Measurements from ENCODE around the gene CDC42BPB.
A peak's percentile ranks its signal among the peaks of the same experiment; 100 is the strongest.

The CDC42BPB gene

DNA sequence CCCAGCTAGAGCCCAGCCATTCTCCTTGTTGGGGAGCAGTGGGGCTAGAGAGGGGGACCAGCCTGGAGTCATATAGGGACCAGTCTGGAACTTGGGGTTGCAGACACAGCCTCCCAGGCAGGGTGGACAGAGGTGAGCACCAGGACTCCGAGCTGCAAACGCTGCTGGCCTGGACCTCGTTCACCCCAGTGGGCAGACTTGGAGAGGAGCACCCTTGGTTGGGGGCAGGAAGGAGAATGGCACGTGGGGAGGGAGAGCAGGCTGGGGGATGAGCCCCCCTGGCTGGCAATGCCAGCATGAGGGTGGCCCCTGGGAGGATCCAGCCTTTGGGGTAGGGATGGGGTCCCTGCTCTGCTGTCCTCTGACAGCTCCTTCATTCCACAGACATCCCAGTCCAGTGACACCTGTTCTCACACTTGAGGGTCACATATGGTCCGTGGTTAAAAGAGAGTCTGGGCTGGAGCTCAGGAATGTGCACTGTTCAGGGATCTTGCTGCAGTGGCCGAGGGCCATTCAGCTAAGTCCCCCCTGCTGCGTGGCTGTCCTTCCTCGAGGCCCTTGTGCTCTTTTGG lies 29.5 kb upstream of the CDC42BPB start:
- TF ChIP-seq, protein P1, sequence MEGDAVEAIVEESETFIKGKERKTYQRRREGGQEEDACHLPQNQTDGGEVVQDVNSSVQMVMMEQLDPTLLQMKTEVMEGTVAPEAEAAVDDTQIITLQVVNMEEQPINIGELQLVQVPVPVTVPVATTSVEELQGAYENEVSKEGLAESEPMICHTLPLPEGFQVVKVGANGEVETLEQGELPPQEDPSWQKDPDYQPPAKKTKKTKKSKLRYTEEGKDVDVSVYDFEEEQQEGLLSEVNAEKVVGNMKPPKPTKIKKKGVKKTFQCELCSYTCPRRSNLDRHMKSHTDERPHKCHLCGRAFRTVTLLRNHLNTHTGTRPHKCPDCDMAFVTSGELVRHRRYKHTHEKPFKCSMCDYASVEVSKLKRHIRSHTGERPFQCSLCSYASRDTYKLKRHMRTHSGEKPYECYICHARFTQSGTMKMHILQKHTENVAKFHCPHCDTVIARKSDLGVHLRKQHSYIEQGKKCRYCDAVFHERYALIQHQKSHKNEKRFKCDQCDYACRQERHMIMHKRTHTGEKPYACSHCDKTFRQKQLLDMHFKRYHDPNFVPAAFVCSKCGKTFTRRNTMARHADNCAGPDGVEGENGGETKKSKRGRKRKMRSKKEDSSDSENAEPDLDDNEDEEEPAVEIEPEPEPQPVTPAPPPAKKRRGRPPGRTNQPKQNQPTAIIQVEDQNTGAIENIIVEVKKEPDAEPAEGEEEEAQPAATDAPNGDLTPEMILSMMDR (IDR thresholded peaks at IDR 0.05; ENCODE audit: low read depth, low read length) = no peak
- DNase-seq (ENCODE audit: low read depth in 2 of 2) = no peak
- no peak overlapping the region for H3K4me3 ChIP-seq (replicated peaks in 1 of 2; ENCODE audit: low read depth in 2 of 2, low read length in 2 of 2)

DNA sequence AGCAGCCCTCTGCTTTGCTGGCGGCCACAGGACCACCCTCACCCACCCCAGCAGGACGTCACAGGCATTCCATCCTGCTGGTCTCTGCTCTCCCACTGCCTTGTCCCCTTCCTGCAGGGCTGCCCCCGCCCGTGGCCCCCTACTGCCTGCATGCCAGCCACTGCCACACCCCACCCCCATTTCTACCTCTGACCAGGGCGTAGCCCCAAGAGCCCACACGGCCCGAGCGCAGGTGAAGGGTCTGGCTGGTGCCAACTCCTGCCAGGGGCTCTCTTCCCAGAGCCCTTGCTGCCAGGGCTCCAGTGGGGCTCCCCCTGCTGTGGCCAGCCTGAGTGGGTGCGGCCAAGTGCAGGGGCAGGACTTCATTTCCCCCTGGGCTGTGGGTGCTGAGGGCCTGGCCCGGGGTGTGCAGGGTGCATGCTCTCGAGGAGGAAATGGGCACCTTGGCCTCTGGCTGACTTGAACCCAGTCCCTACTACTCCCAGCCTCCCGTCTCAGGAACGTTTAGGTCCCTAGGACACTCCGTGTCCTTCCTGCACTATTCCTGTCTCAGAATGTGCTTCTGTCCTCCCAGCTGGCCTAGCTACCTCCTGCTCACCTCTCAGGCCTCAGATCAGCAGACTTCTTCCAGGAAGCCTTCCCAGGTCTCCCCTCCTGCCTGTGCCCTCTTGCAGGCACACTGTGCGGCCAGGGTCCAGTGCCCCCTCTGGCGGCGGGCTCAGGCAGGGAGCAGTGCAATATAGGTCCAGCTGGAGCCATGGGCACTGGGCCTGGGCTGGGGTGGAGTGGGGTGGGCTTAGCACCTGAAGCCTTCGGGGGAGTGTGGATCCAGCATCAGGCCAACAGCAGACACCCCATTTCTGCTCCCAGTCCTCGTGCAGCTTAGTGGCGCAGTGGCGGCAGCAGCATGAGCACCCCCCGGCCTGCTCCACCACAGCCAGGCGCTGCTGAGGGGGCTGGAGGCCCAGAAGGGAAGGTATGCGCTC lies 28.1 kb upstream of the CDC42BPB start:
- no peak for DNase-seq (ENCODE audit: low read depth in 2 of 2)
- TF ChIP-seq, protein P1 (IDR thresholded peaks at IDR 0.05; ENCODE audit: low read depth, low read length) = peak; percentile 22
- no peak overlapping the region for H3K4me3 ChIP-seq (replicated peaks in 1 of 2; ENCODE audit: low read depth in 2 of 2, low read length in 2 of 2)

DNA sequence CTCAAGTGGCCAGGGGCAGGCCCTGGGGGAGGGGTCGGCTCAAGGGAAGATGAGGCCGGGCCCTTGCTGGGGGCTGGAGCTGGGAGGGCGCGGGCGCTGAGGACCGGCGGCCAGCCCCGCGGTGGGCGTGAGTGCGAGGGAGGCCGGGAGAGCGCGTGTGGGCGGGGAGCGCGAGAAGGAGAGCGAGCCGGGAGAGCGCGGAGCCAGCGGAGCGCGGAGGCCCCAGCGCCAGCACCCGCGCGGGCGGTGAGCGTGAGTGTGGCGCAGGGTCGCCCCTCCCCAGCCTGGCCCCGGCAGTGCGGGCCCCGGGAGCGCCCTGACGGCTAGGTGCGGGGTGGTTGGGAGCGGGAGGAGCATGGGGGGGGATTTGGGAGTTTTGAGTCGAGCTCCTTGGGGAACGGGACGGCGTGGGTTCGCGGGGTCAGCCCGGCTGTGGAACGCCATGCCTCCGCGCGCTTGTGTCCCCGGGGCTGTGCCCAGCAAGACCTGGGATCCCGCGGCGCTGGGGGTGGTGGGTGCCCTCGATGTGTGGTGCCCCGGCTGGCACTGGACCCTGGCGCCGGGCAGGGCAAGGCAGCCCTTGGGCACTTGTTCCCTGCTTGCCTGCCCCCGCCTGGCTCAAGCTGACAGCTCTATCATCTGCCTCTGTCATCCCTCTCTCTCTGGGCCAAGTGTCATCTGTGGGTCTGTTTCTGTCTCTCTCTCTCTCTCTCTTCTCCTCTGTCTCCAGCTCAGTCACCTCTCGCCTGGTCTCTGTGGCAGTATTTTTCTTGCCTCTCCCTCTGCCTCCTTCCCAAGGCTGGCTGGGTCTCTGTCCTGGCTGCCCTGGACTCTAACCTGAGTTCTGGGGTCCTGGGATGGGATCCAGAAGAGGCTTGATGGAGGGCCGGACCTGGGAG lies 26.9 kb upstream of the CDC42BPB start, which contains the start of gene LBHD2:
LBHD2 (plus strand) TSS at position 190 of the 899 bp plus-strand sequence. CDS start 1,803 bp downstream, outside the sequence.
- DNase-seq (ENCODE audit: low read depth in 2 of 2) = no peak
- H3K4me3 ChIP-seq (replicated peaks in 1 of 2; ENCODE audit: low read depth in 2 of 2, low read length in 2 of 2) = no peak within 1 kb of the TSS
- TF ChIP-seq, protein P1 (IDR thresholded peaks at IDR 0.05; ENCODE audit: low read depth, low read length) = no peak

DNA sequence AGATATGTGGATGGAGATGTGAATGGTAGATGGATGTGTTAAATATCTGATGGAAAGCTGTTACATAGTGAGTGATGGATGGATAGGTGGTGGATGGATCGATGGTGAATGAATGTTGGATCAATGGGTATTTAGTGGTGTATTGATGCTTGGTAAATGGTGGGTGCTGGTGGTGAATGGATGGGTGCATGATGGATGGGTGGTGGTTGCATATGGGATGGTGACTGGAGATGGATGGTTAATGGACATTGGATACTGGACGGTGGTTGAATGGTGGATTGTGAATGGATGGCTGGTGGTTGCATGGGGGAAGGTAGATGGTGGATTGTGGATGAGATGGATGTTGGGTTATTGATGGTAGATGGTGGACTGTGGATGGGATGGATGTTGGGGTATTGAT lies 24.6 kb upstream of the CDC42BPB start:
- TF ChIP-seq, protein P1 (IDR thresholded peaks at IDR 0.05; ENCODE audit: low read depth, low read length) = no peak
- DNase-seq (ENCODE audit: low read depth in 2 of 2) = no peak

DNA sequence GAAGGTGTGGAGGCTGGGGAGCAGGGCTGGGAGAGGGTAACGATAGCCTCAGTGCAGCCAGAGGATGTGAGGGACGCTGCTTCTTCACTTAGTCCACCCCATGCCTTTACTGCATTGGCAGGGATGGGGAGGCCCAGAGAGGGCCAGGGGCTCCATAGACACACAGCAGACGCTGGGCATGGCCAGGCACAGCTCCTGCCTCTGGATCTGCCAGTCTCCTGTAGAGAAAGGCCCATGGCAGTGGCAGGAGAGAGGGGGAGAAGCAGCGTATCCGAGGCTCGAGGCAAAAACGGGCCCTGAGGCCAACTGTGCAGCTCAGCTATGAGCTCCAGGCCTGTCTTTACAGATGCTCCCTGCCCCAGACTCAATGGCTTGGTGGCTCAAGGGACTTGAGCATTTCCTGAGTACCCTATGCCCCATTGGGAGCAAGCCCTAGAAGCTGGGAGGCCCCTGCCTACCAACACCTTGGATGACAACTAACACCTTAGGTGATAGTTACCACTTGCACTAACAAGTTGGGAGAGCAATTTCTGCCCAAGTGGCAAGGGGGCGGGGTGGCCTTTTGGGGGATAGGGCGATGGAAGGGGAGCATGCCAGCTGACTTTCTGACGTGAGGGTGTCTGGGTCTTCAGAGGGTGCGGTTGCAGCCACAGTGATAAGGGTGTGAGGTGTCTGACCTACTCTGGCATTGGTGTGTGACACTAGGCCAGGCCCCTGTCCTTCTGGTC lies 21.7 kb upstream of the CDC42BPB start:
- DNase-seq (ENCODE audit: low read depth in 2 of 2) = no peak
- H3K4me3 ChIP-seq (replicated peaks in 1 of 2; ENCODE audit: low read depth in 2 of 2, low read length in 2 of 2) = no peak overlapping the region
- TF ChIP-seq, protein P1 (IDR thresholded peaks at IDR 0.05; ENCODE audit: low read depth, low read length) = no peak

More for the DNA sequence above, 24.6 kb upstream of the CDC42BPB start:
- no peak overlapping the region for H3K4me3 ChIP-seq (replicated peaks in 1 of 2; ENCODE audit: low read depth in 2 of 2, low read length in 2 of 2)

DNA sequence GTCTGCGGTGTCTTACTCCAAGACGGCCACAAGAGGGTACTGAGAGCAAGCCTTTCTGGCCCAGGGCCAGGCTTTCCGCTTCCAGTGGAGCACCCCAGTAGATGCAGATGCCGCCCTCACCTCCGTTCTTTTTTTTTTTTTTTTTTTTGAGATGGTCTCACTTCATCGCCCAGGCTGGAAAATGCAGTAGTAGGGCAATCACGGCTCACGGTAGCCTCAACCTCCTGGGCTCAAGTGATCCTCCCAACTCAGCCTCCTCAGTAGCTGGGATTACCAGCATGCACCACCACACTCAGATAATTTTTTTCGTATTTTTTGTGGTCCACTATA lies 21.0 kb upstream of the CDC42BPB start:
- TF ChIP-seq, protein P1 (IDR thresholded peaks at IDR 0.05; ENCODE audit: low read depth, low read length) = peak; percentile 85
- H3K4me3 ChIP-seq (replicated peaks in 1 of 2; ENCODE audit: low read depth in 2 of 2, low read length in 2 of 2) = no peak overlapping the region
- peak; percentile 82 to 85 for DNase-seq (ENCODE audit: low read depth in 2 of 2)

Measured in cardiac fibroblast (primary cell).